Heart left ventricle (tissue), 16 donors: ENCODE data around the gene ADCY1. TPM values are rescaled to one million over a fixed set of nuclear protein-coding genes. Genes with fewer than 3 reads are reported as not detected.

Experiments
- ATAC-seq, 4 donors: fragments of 200-7000 bp; cut with Tn5 transposase; one replicate each; pipeline ENCODE4 v1.9.1; 2020 to 2022; ENCODE audit warnings: moderate library complexity in 4 of 4, mild to moderate bottlenecking in 3 of 4, moderate number of reproducible peaks in 1 of 4
- DNase-seq, 5 donors: peaks; one replicate each; pipeline ENCODE4 v3.0.0-alpha.2; 2020
- H3K27ac ChIP-seq, 12 donors: fragments of 200-600 bp; sonication (generic) in 4 of 12; one replicate each; pipeline versions ENCODE4 v1.5.0 to v1.8.0; 2016 to 2022; ENCODE audit warnings: mild to moderate bottlenecking in 2 of 12
- H3K27me3 ChIP-seq, 9 donors: fragments of 200-600 bp; sonication (generic) in 2 of 9; one replicate each; pipeline versions ENCODE4 v1.5.1 to v1.8.0; 2016 to 2022; ENCODE audit warnings: mild to moderate bottlenecking in 3 of 9
- H3K36me3 ChIP-seq, 9 donors: fragments of 200-600 bp; sonication (generic) in 2 of 9; one replicate each; pipeline versions ENCODE4 v1.5.0 to v1.8.0; 2018 to 2022; ENCODE audit warnings: mild to moderate bottlenecking in 2 of 9
- H3K4me1 ChIP-seq, 12 donors: fragments of 200-600 bp; sonication (generic) in 4 of 12; one replicate each; pipeline versions ENCODE4 v1.5.0 to v1.8.0; 2016 to 2022; ENCODE audit warnings: mild to moderate bottlenecking in 3 of 12
- H3K4me3 ChIP-seq, 12 donors: fragments of 200-600 bp; sonication (generic) in 4 of 12; one replicate each; pipeline versions ENCODE4 v1.5.0 to v1.8.0; 2017 to 2022; ENCODE audit warnings: mild to moderate bottlenecking in 9 of 12, moderate library complexity in 4 of 12
- H3K9me3 ChIP-seq, 12 donors: fragments of 200-600 bp; sonication (generic) in 4 of 12; one replicate each; pipeline versions ENCODE4 v1.5.0 to v1.8.0; 2016 to 2022; ENCODE audit warnings: mild to moderate bottlenecking in 1 of 12
- POLR2A ChIP-seq, 2 donors: fragments of 450-650 bp; IDR thresholded peaks; one replicate each; pipeline ENCODE4 v1.6.1; 2017; ENCODE audit warnings: antibody characterized with exemption in 2 of 2, mild to moderate bottlenecking in 2 of 2, moderate library complexity in 2 of 2
- WGBS, 4 donors: extraction: QIAGEN DNeasy Blood & Tissue Kit in 2 of 4; methylation state at CpG; one replicate each; pipeline versions ENCODE4 v1.1.5 to v1.1.7; 2013 to 2018; 5-methylcytosine and 5-hydroxymethylcytosine counted together
- intact Hi-C, 10 donors: fragments of 100-400 bp; cut with DNase I; formaldehyde crosslinking; loops; one replicate each; pipeline versions ENCODE4 v1.11.1 to v1.14.2; 2022
- polyA plus RNA-seq, 2 donors: library from polyadenylated mRNA; stranded (reverse); fragments of 200-250 nt; gene quantifications; one replicate each; pipeline ENCODE4 v1.2.3, GENCODE V29; 2013
- total RNA-seq, 9 donors: library from RNA; depleted of rRNA in 2 of 9; stranded (reverse); fragments of >200 nt in 2 of 9; fragmentation: NEBNext Ultra II Directional in 3 of 9; extraction: Animal tissue kit (Norgen Biotek cat#: 25700) in 3 of 9; gene quantifications; one replicate each; pipeline versions ENCODE4 v1.1.0 to v1.2.4, GENCODE V29; 2016 to 2023
- TF ChIP-seq, protein P1 (sequence below), 12 donors: fragments of 200-600 bp; sonication (generic) in 4 of 12; IDR thresholded peaks; one replicate each; pipeline versions ENCODE4 v1.5.0 to v1.8.0; 2018 to 2022; ENCODE audit warnings: antibody characterized with exemption in 12 of 12, mild to moderate bottlenecking in 5 of 12
- donor health status: ischemic (EF 13 %, LVEDD 7.1; RV severe dilation, severe dysfunction).
- donor health status: healthy with polysubstance abuse.
- donor health status: DM: no; HTN: yes; CAD: no.
- donor health status: DM: no; HTN: no; CAD: no.
- donor health status: ischemic (EF 25% LVEDD 6.9; RV normal size, moderate dysfunction).
- donor health status: ischemic (EF 25% LVEDD 5.7; RV mildly dilated, moderate dysfunction).
- donor health status: healthy.
- donor health status: DM: yes; HTN: yes; CAD: no.
- donor health status: ischemic (EF 35%, LVEDD 5.7; RV mildly dilated, moderate dysfunction).
- donor health status: nonischemic (EF 11% LVEDD 7.7; RV severe dilation, severe dysfunction).
- donor health status: DM: yes; HTN: yes; CAD: no.
- donor health status: PGD.
- donor health status: ischemic (EF 29% LVEDD 5.4; RV normal size, mild dysfunction).
- donor health status: nonischemic (EF 23%, LVEDD 6.1; RV moderate dilation, normal function).

The ADCY1 gene
- total and polyA plus RNA-seq, 11 donors: 0.73 to 10.8 (median 3.6) TPM

DNA sequence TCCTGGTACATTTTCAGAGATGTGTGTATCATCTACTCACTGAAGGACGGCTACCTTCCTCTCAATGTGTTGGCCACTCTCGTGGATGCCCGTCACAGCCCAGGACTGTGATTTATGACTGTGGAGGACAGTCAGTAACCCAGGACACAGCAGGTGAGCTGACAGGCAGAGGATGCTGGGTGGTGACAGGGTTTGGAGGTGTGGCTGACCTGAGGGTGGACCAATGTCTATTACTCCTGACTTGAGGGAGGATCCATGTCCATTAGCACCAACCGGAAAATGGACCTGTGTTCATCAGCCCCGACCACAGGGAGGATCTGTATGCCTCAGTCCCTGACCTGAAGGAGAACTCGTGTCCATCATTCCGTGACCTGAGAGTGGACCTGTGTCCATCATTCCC, 96.1 kb downstream of the ADCY1 start:
- TF ChIP-seq, protein P1, sequence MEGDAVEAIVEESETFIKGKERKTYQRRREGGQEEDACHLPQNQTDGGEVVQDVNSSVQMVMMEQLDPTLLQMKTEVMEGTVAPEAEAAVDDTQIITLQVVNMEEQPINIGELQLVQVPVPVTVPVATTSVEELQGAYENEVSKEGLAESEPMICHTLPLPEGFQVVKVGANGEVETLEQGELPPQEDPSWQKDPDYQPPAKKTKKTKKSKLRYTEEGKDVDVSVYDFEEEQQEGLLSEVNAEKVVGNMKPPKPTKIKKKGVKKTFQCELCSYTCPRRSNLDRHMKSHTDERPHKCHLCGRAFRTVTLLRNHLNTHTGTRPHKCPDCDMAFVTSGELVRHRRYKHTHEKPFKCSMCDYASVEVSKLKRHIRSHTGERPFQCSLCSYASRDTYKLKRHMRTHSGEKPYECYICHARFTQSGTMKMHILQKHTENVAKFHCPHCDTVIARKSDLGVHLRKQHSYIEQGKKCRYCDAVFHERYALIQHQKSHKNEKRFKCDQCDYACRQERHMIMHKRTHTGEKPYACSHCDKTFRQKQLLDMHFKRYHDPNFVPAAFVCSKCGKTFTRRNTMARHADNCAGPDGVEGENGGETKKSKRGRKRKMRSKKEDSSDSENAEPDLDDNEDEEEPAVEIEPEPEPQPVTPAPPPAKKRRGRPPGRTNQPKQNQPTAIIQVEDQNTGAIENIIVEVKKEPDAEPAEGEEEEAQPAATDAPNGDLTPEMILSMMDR (IDR thresholded peaks at IDR 0.05): no peak
- TF ChIP-seq POLR2A (IDR thresholded peaks at IDR 0.05): no peak
- WGBS, 4 donors: 73 to 82% (median 76%) methylated on average over 6 to 7 of the region's 7 CpGs
- Histone ChIP-seq H3K4me3 (no peak overlapping the region), H3K4me1 (no peaks in the 10 kb centered on the region), H3K27ac (no peak overlapping the region), H3K36me3 (no peaks in the 10 kb centered on the region), H3K27me3 (no peaks in the 10 kb centered on the region), H3K9me3 (peaks cover 0 to 7% (median 0%) of the 10 kb centered on the region in 12 donors)
- DNase-seq: peak in 2 of 5 donors; percentile 3 to 26
- intact Hi-C loops: no loop called here
- ATAC-seq: no peak

DNA sequence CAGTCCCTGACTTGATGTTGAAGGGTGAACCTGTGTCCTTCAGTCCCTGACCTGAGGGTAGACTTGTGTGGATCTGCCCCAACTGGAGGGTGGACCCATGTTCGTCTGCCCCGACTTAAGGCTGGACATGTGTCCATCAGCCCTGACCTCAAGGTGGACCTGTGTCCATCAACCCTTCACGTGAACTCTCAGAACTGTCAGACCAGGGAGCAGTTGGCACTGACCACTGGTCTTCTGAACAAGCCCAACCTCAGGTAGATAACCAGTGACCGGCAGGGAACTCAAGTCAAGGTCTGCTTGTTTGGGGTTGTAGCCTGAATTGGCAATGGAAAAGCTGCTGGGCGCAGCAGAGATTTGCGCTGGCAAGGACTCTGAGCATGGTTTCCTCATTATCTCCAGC, 96.5 kb downstream of the ADCY1 start:
- peak in 1 of 5 donors; percentile 4 for DNase-seq
- TF ChIP-seq, protein P1 (IDR thresholded peaks at IDR 0.05): no peak
- no peak for TF ChIP-seq POLR2A (IDR thresholded peaks at IDR 0.05)

DNA sequence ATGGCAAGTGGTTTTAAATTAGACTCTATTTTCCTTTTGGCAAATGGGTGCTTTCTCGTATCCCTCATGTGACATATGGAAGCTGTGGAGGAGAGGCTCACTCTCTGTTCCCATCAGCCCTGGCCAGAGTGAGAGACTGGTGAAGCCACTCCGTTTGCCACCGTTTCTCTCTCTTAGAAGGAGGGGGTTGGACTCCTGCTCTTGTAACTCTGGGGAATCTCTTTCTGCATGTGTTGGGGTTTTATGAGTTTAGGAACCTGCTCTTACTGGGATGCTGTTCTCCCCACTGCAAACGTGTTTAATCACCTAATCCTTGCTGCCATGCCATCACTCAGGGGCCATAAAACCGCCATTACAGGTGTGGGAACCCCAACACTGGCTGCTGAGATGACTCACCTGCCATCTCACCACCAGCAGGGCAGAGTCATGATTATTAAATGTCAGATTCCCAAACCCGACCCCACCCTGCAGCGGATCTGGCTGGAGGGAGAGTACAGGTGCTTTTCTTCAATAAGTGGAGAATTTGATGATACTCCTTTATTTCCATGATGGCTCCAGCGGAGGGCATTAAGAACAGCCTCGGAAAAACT, 103.2 kb downstream of the ADCY1 start:
- intact Hi-C loops: no loop called here
- H3K4me1 ChIP-seq: no peaks in the 10 kb centered on the region
- TF ChIP-seq, protein P1 (IDR thresholded peaks at IDR 0.05): no peak
- TF ChIP-seq POLR2A (IDR thresholded peaks at IDR 0.05): no peak
- H3K4me3 ChIP-seq: no peak overlapping the region
- H3K27me3 ChIP-seq: no peaks in the 10 kb centered on the region
- H3K9me3 ChIP-seq: peaks cover 0 to 7% (median 0%) of the 10 kb centered on the region in 12 donors
- DNase-seq: no peak
- WGBS, 4 donors: 93 to 96% (median 94%) methylated on average over 9 of the region's 9 CpGs
- no peak for ATAC-seq
- no peak overlapping the region for H3K27ac ChIP-seq
- peaks cover 0 to 20% (median 0%) of the 10 kb centered on the region in 9 donors for H3K36me3 ChIP-seq

More for the DNA sequence above, 96.5 kb downstream of the ADCY1 start:
- H3K4me1 ChIP-seq: no peaks in the 10 kb centered on the region
- no peak overlapping the region for H3K27ac ChIP-seq
- 86 to 96% (median 95%) methylated on average over 4 to 6 of the region's 6 CpGs for WGBS, 4 donors
- peaks cover 0 to 7% (median 0%) of the 10 kb centered on the region in 12 donors for H3K9me3 ChIP-seq
- no peak for ATAC-seq
- H3K36me3 ChIP-seq: no peaks in the 10 kb centered on the region
- H3K27me3 ChIP-seq: no peaks in the 10 kb centered on the region
- intact Hi-C loops: no loop called here
- no peak overlapping the region for H3K4me3 ChIP-seq

DNA sequence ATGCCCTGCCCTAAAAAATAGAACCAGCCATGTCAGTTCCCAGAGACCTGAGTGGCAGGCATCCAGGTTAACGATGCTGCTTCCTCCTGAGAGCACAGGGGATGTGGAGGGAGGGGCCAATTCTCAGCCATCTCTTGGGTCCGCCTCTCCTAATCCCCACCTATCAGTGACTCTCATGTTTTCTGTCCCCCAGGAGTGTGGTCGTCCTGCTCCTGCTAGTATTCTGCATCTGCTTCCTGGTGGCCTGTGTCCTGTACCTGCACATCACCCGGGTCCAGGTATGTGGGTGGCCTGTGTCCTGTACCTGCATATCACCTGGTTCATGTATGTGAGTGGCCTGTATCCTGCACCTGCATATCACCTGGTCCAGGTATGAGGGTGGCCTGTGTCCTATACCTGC, 105.3 kb downstream of the ADCY1 start:
- DNase-seq (peak in 1 of 5 donors; percentile 7), ATAC-seq (no peak)
- no peak for TF ChIP-seq POLR2A (IDR thresholded peaks at IDR 0.05)
- TF ChIP-seq, protein P1 (IDR thresholded peaks at IDR 0.05): no peak
- Histone ChIP-seq H3K4me3 (no peak overlapping the region), H3K36me3 (peaks cover 0 to 20% (median 0%) of the 10 kb centered on the region in 9 donors), H3K9me3 (peaks cover 0 to 6% (median 0%) of the 10 kb centered on the region in 12 donors), H3K4me1 (peaks cover 0 to 2% (median 0%) of the 10 kb centered on the region in 12 donors), H3K27me3 (no peaks in the 10 kb centered on the region), H3K27ac (no peak overlapping the region)
- 71 to 73% (median 72%) methylated on average over 3 to 4 of the region's 4 CpGs for WGBS, 4 donors
- intact Hi-C loops: no loop called here
